ENCODE results near the gene CDH16. TPM values are rescaled to one million over a fixed set of nuclear protein-coding genes. Genes with fewer than 3 reads are reported as not detected.

CDH16 gene
- total RNA-seq, 1 experiment from 2014 or later = not detected

GRCh38 chr16:66915041-66915440 lies 3.6 kb downstream of the CDH16 start:
- no peak for TF ChIP-seq CTCF (IDR thresholded peaks at IDR 0.05; ENCODE audit: unreplicated experiment)
- intact Hi-C loops (cut with micrococcal nuclease) = no loop called here

GRCh38 chr16:66914541-66914940 lies 4.1 kb downstream of the CDH16 start:
- H3K27me3 Mint-ChIP-seq (ENCODE audit: insufficient read depth, unreplicated experiment) = no peaks in the 10 kb centered on the region
- H3K27ac Mint-ChIP-seq (ENCODE audit: low read depth, unreplicated experiment) = no peak overlapping the region
- ChIA-PET CTCF (interaction anchor here (1.0 kb wide), 1 partner anchor 20 kb away, joined by 4 read pairs; no protein-coding TSS in a partner anchor), POLR2A (interaction anchor here (2.3 kb wide), 1 partner anchor 13 kb away, joined by 7 read pairs; no protein-coding TSS in a partner anchor)
- intact Hi-C loops (cut with micrococcal nuclease) = no loop called here
- no peaks in the 10 kb centered on the region for H3K9me3 Mint-ChIP-seq (ENCODE audit: unreplicated experiment)
- H3K4me1 Mint-ChIP-seq (ENCODE audit: insufficient read depth, unreplicated experiment) = peaks cover 20% of the 10 kb centered on the region
- H3K36me3 Mint-ChIP-seq (ENCODE audit: insufficient read depth, unreplicated experiment) = no peaks in the 10 kb centered on the region
- no TSS peak for BruUV-seq (replicated peaks)
- TF ChIP-seq CTCF (IDR thresholded peaks at IDR 0.05; ENCODE audit: unreplicated experiment) = no peak
- DNase-seq (ENCODE audit: unreplicated experiment) = no peak
- H3K4me3 Mint-ChIP-seq (ENCODE audit: unreplicated experiment) = no peak overlapping the region

More at GRCh38 chr16:66915041-66915440, 3.6 kb downstream of the CDH16 start:
- peaks cover 20% of the 10 kb centered on the region for H3K4me1 Mint-ChIP-seq (ENCODE audit: insufficient read depth, unreplicated experiment)
- POLR2A ChIA-PET = interaction anchor here (2.3 kb wide), 1 partner anchor 13 kb away, joined by 7 read pairs; no protein-coding TSS in a partner anchor
- CTCF ChIA-PET = interaction anchor here (1.0 kb wide), 1 partner anchor 20 kb away, joined by 4 read pairs; no protein-coding TSS in a partner anchor
- no peaks in the 10 kb centered on the region for H3K9me3 Mint-ChIP-seq (ENCODE audit: unreplicated experiment)
- DNase-seq (ENCODE audit: unreplicated experiment) = no peak
- H3K27ac Mint-ChIP-seq (ENCODE audit: low read depth, unreplicated experiment) = no peak overlapping the region
- no TSS peak for BruUV-seq (replicated peaks)
- no peaks in the 10 kb centered on the region for H3K36me3 Mint-ChIP-seq (ENCODE audit: insufficient read depth, unreplicated experiment)
- H3K27me3 Mint-ChIP-seq (ENCODE audit: insufficient read depth, unreplicated experiment) = no peaks in the 10 kb centered on the region
- H3K4me3 Mint-ChIP-seq (ENCODE audit: unreplicated experiment) = no peak overlapping the region

- intact Hi-C loops (cut with micrococcal nuclease) = no loop called here
- Mint-ChIP-seq H3K4me3 (ENCODE audit: unreplicated experiment) (no peak overlapping the region), H3K4me1 (ENCODE audit: insufficient read depth, unreplicated experiment) (peaks cover 14% of the 10 kb centered on the region), H3K27me3 (ENCODE audit: insufficient read depth, unreplicated experiment) (no peaks in the 10 kb centered on the region), H3K36me3 (ENCODE audit: insufficient read depth, unreplicated experiment) (no peaks in the 10 kb centered on the region), H3K9me3 (ENCODE audit: unreplicated experiment) (no peaks in the 10 kb centered on the region), H3K27ac (ENCODE audit: low read depth, unreplicated experiment) (no peak overlapping the region)
- ChIA-PET POLR2A (interaction anchor here (2.3 kb wide), 1 partner anchor 14 kb away, joined by 7 read pairs; no protein-coding TSS in a partner anchor), CTCF (interaction anchor here (1.2 kb wide), 1 partner anchor 19 kb away, joined by 3 read pairs; no protein-coding TSS in a partner anchor)
- no peak for DNase-seq (ENCODE audit: unreplicated experiment)
- BruUV-seq (replicated peaks) = no TSS peak
- TF ChIP-seq CTCF (IDR thresholded peaks at IDR 0.05; ENCODE audit: unreplicated experiment) = no peak
These were observed 5.0 kb downstream of the CDH16 start for GRCh38 chr16:66913711-66914110.

GRCh38 chr16:66913081-66913480 lies 5.6 kb downstream of the CDH16 start:
- Mint-ChIP-seq H3K27me3 (ENCODE audit: insufficient read depth, unreplicated experiment) (no peaks in the 10 kb centered on the region), H3K36me3 (ENCODE audit: insufficient read depth, unreplicated experiment) (no peaks in the 10 kb centered on the region), H3K9me3 (ENCODE audit: unreplicated experiment) (no peaks in the 10 kb centered on the region), H3K27ac (ENCODE audit: low read depth, unreplicated experiment) (no peak overlapping the region), H3K4me1 (ENCODE audit: insufficient read depth, unreplicated experiment) (peaks cover 14% of the 10 kb centered on the region), H3K4me3 (ENCODE audit: unreplicated experiment) (no peak overlapping the region)
- BruUV-seq (replicated peaks) = no TSS peak
- no peak for TF ChIP-seq CTCF (IDR thresholded peaks at IDR 0.05; ENCODE audit: unreplicated experiment)
- no peak for DNase-seq (ENCODE audit: unreplicated experiment)
- intact Hi-C loops (cut with micrococcal nuclease) = no loop called here
- ChIA-PET POLR2A (interaction anchor here (1.2 kb wide), 1 partner anchor 17 kb away, joined by 3 read pairs; no protein-coding TSS in a partner anchor), CTCF (interaction anchor here (0.8 to 1.2 kb wide), 2 partner anchors 18 to 20 kb away, joined by 3 to 5 read pairs; no protein-coding TSS in a partner anchor)

Data from MCF 10A (cell line).